IPS-18a (cell line): ENCODE results near the gene LRRC17.
"Not testable (repeated sequence)": the region's sequence is repeated elsewhere in the genome, so short reads cannot be mapped to it uniquely, and the experiment has no call there.

Experiments
- H3K27ac ChIP-seq: one replicate; pipeline ENCODE4 v1.5.1; 2013; ENCODE audit warnings: low read length
- H3K27me3 ChIP-seq: one replicate; pipeline ENCODE4 v1.6.1; 2013; ENCODE audit warnings: mild to moderate bottlenecking, low read length; ENCODE audit not compliant: control insufficient read depth, insufficient read depth
- H3K36me3 ChIP-seq: one replicate; pipeline ENCODE4 v1.6.1; 2013; ENCODE audit warnings: low read depth, low read length; ENCODE audit not compliant: control insufficient read depth
- H3K4me1 ChIP-seq: one replicate; pipeline ENCODE4 v1.6.1; 2013; ENCODE audit warnings: low read depth, low read length; ENCODE audit not compliant: control insufficient read depth
- H3K4me3 ChIP-seq: one replicate; pipeline ENCODE4 v1.5.1; 2013; ENCODE audit warnings: low read length
- H3K9ac ChIP-seq: one replicate; pipeline ENCODE4 v1.6.1; 2013; ENCODE audit warnings: mild to moderate bottlenecking, low read length, moderate library complexity
- H3K9me3 ChIP-seq: one replicate; pipeline ENCODE4 v1.6.1; 2013; ENCODE audit warnings: low read depth, low read length; ENCODE audit not compliant: control insufficient read depth

The LRRC17 gene

GRCh38 chr7:102902052-102902451 lies 10.7 kb upstream of the LRRC17 start:
- H3K9me3 ChIP-seq, H3K4me3 ChIP-seq, H3K27ac ChIP-seq, H3K9ac ChIP-seq, H3K27me3 ChIP-seq, H3K4me1 ChIP-seq, H3K36me3 ChIP-seq: not testable (repeated sequence)

- H3K27ac ChIP-seq, H3K4me1 ChIP-seq, H3K36me3 ChIP-seq, H3K4me3 ChIP-seq, H3K9ac ChIP-seq, H3K27me3 ChIP-seq, H3K9me3 ChIP-seq: not testable (repeated sequence)
These were observed 9.2 kb upstream of the LRRC17 start for GRCh38 chr7:102903576-102903975.

DNA sequence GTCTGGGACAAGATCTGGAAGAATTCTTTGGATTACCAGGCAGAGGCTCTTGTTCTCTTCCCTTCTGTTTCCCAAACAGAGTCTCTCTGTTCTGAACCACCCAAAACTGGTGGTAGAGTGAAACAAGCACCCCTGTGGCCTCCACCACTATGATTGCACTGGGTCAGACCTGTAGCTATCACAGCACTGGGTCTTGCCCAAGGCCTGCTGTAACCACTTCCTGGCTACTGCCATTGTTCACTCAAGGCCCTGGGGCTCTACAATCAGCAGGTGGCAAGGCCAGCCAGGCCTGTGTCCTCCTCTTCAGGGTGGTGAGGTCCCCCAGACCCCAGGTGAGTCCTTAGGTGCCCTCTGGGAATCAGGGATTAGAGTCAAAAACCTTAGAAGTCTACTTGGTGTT lies 4.1 kb upstream of the LRRC17 start:
- Histone ChIP-seq H3K27ac (no peak overlapping the region), H3K4me1 (peaks cover 8% of the 10 kb centered on the region), H3K9ac (no peak overlapping the region), H3K4me3 (no peak overlapping the region), H3K27me3 (no peaks in the 10 kb centered on the region), H3K36me3 (no peaks in the 10 kb centered on the region), H3K9me3 (no peaks in the 10 kb centered on the region)

DNA sequence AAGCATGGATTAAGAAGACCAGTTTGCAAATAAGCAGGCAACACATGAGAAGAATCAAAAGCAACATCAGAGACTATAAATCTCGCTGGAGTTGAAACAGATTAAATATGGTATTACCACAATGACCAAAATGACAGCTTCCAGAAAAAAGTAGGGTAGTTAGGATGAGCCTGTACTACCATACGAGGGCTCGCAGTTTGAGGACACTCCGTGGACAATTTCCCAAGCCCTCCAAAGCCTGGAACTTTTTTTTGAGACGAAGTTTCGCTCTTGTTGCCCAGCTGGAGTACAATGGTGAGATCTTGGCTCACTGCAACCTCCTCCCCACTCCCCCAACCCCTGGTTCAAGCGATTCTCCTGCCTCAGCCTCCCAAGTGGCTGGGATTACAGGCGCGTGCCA lies 1.0 kb downstream of the LRRC17 start:
- no peaks in the 10 kb centered on the region for H3K27me3 ChIP-seq
- peaks cover 22% of the 10 kb centered on the region for H3K4me1 ChIP-seq
- H3K9ac ChIP-seq, result no peak overlapping the region
- H3K9me3 ChIP-seq, result no peaks in the 10 kb centered on the region
- no peak overlapping the region for H3K4me3 ChIP-seq
- H3K36me3 ChIP-seq, result no peaks in the 10 kb centered on the region
- H3K27ac ChIP-seq, result no peak overlapping the region

GRCh38 chr7:102914585-102914984 lies 1.8 kb downstream of the LRRC17 start:
- Histone ChIP-seq H3K36me3 (no peaks in the 10 kb centered on the region), H3K27ac (no peak overlapping the region), H3K4me1 (peaks cover 22% of the 10 kb centered on the region), H3K27me3 (no peaks in the 10 kb centered on the region), H3K4me3 (no peak overlapping the region), H3K9ac (no peak overlapping the region), H3K9me3 (no peaks in the 10 kb centered on the region)

DNA sequence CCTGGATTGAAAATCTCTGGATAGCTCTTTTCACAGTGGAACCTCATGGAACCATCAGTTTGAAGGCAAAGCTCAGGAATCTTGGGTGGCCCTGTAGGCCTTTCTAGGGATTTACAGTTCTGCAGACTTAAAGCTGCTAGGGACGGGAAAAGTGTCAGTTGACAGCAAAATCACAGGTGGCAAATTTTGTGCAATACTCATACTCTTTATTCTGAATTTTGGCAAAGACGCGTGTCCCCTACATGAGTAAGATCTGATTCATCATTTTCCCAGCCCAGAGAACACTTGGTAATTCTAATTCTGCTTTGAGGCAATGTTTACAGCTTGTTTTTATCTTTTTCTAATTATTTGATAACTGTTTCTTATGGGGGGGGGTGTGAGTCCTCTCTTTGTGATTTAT lies 3.6 kb downstream of the LRRC17 start:
- Histone ChIP-seq H3K4me1 (peaks cover 22% of the 10 kb centered on the region), H3K9me3 (no peaks in the 10 kb centered on the region), H3K36me3 (no peaks in the 10 kb centered on the region), H3K27ac (no peak overlapping the region), H3K4me3 (no peak overlapping the region), H3K9ac (no peak overlapping the region), H3K27me3 (no peaks in the 10 kb centered on the region)

DNA sequence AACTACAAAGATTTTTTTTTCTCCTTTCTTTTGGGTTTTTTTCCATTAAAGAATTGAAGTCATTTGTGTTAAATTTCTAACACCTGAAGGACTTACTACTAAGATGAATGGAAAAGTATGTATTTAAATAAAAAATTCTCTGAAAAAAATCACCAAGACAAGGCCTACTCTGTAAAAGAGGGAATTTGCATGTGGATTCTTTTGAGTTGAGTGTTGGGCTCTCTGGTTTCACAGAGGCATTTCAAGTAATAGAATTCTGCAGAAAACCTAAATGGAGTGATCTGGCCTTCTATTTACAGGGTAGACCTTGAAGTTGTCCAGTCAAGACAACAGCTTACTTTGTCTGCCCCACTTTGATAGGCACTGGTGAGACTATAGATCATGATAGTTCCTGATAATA lies 4.1 kb downstream of the LRRC17 start:
- Histone ChIP-seq H3K4me1 (peaks cover 22% of the 10 kb centered on the region), H3K27ac (no peak overlapping the region), H3K4me3 (no peak overlapping the region)

DNA sequence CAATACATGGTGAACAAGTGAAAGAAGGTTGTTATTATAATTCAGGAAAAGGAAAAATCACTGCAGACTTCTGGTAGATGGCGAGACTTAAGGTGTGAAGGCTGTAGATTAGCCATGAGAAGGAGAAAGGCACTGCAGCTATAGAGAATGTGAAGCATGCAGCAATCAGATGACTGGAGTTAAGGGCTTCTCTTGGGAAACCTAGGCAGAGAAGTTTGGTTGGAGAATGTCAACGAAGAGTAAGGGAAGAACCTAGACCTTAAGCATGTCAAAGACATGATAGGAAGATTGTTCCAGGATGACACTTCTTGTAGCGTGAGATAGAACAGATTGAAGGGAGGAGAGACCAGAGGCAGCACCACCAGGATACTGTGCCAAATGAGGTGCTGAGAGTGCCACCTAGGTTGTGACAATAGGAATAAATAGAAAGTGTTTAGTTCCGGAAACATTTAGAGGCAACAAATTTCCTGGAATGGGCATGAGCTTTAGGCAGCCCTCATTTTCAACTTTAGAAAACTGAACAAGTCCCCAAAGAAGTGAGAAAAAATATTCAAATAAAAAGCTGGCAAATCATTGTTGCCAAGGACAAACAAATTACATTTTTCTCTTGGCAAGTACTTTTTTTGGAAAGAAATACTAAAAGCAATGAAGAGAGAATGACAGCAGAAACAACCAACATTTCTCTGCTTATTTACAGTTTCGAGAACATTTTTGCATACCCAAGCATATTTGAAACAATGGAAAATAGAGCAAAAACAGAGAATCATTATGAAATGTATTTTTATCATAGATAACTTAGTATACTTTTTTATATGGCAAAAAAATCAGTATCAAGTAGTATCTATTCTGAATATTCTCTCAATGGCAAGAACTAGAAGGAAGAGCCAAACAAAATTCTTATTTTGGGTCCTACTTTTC lies 4.9 kb downstream of the LRRC17 start:
- Histone ChIP-seq H3K4me1 (peaks cover 20% of the 10 kb centered on the region), H3K4me3 (no peak overlapping the region), H3K27me3 (no peaks in the 10 kb centered on the region), H3K9ac (no peak overlapping the region), H3K9me3 (no peaks in the 10 kb centered on the region), H3K36me3 (no peaks in the 10 kb centered on the region), H3K27ac (no peak overlapping the region)

More for the DNA sequence above, 4.1 kb downstream of the LRRC17 start:
- no peaks in the 10 kb centered on the region for H3K9me3 ChIP-seq
- H3K9ac ChIP-seq, result no peak overlapping the region
- no peaks in the 10 kb centered on the region for H3K36me3 ChIP-seq
- no peaks in the 10 kb centered on the region for H3K27me3 ChIP-seq

- H3K27ac ChIP-seq, result no peak overlapping the region
- no peaks in the 10 kb centered on the region for H3K27me3 ChIP-seq
- H3K4me3 ChIP-seq, result no peak overlapping the region
- no peaks in the 10 kb centered on the region for H3K9me3 ChIP-seq
- H3K4me1 ChIP-seq, result peaks cover 14% of the 10 kb centered on the region
- H3K9ac ChIP-seq, result no peak overlapping the region
- H3K36me3 ChIP-seq, result no peaks in the 10 kb centered on the region
These were observed 6.0 kb downstream of the LRRC17 start for GRCh38 chr7:102918845-102919244.

DNA sequence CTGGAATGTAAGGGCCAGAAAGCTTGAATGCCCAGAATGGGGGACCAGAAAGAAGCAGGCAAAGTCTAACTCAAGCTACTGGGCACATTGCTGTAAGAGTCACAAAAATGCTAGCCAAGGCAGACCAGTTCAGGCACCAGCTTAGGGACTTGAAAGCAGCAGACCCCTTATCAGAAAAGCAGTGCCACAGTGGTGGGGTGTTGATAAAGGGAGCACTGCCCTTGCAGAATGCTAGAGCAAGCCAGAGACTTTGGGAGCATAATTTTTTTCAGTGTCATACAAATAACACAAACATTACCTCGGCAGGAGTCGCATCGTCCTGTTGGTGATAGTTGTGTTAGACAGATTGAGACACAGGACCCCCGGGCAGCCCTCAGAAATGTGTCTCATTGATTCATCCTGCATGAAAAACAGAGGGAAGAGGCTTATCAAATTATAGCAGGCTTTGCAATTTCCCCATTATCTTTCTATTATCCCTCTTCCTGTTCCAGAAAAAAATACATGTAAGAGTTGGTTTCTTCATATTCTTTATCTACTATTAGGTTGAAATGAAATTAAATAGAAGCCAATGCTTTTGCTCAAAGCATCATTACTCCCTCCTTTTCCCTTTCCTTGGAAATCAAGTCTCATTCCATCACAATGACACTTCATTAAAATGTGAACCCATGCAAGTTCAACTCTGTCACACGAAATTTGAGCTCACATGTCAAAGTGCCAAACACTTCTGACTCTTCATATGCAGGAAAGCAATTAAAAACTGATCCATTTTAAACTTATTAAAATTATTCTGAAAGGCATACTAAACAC lies 13.4 kb downstream of the LRRC17 start:
- Histone ChIP-seq H3K9ac (no peak overlapping the region), H3K36me3 (no peaks in the 10 kb centered on the region), H3K9me3 (no peaks in the 10 kb centered on the region), H3K27me3 (no peaks in the 10 kb centered on the region), H3K27ac (no peak overlapping the region), H3K4me3 (no peak overlapping the region), H3K4me1 (peaks cover 20% of the 10 kb centered on the region)

GRCh38 chr7:102926783-102927140 lies 14.0 kb downstream of the LRRC17 start:
- Histone ChIP-seq H3K9me3 (no peaks in the 10 kb centered on the region), H3K9ac (no peak overlapping the region), H3K4me1 (peaks cover 20% of the 10 kb centered on the region), H3K4me3 (no peak overlapping the region), H3K27ac (no peak overlapping the region), H3K36me3 (no peaks in the 10 kb centered on the region), H3K27me3 (no peaks in the 10 kb centered on the region)
